Measurements from ENCODE around the gene EEF1G.

- TF ChIP-seq FOXP2 (optimal IDR thresholded peaks at IDR 0.05; ENCODE audit: control extremely low read depth, extremely low read length, insufficient read depth) (no peak), POLR2AphosphoS5 (IDR thresholded peaks at IDR 0.05; ENCODE audit: borderline replicate concordance, low read depth, low read length) (no peak)
Measured at GRCh38 chr11:62575156-62575555, 1.5 kb upstream of the EEF1G start.

Measured in SK-N-MC (cell line).